Fibroblast of skin of left quadriceps (primary cell): Measurements from ENCODE around the gene HLCS.

Experiments used
- DNase-seq, 2 experiments: peaks; one replicate each; pipeline ENCODE4 v3.0.0-alpha.2; 2013; ENCODE audit warnings: low read depth in 2 of 2

HLCS gene

DNA sequence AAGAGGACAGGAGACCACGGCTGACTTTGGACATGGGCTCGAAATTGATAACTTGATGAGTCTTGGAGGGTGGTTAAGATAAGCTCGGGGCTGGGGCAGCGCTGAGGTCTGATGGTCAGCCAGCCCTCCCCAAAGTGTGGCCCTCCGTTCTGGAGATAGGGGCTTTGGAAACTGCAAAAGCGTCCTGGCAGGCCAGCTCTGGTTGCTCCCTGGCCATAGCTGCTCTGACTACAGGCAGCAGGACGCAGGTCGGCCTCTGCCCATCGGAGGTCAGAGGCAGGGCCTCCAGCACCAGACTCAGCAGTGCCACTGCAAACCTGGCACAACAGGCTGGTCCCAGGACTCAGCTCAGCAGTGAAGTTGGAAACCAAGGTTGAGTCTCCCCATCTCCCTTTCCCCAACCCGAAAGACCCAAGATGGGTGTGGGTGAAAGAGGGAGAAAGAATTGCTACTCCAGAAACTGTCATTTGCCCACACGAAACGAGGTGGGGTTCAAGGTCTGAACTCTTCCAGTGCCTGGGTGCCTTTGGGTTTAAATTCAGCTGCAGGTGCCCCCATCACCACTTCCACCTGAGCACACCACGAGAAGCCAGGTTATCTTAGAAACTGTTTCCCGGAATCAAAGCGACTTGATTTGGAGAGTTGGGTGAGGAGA lies 262.7 kb downstream of the HLCS start:
- DNase-seq: no peak

DNA sequence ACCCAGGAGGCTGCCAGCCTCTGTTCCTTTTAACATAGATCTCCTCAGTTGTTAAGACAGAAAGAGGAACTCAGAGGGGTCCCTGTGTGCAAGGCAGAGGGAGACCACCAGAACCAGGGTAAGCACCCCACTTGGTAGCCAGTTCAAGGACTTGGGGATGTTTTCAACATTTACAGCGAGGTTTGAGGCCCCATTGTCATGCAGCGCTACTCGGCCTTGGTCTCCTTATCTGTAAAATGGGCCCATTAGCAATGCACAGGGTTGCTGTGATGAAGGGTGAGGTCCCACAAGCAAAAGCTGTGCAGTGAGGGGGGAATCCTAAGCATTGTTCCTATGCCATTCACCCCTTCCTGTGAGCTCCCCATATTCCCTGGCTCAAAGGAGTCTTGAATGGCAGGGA lies 263.3 kb downstream of the HLCS start:
- no peak for DNase-seq

DNA sequence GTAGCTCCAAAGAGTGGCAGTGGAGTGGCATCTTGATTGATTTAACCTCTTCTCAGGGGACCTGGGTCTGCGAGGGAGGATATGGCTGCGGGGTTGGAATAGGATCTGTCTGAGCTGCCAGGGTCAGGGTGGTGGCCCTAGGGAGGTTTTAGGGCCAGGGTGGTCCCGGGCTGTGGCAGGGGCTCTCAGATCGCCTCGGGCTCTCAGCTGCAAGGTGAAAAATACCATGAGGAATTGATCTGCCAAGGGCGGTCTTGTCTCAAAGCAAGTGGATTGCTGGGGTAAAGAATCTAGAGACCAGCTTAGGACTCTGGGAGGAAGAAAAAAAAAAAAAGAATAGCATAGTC lies 263.9 kb downstream of the HLCS start:
- DNase-seq: no peak

GRCh38 chr21:36701756-36702621 lies 264.5 kb downstream of the HLCS start:
- DNase-seq: no peak

DNA sequence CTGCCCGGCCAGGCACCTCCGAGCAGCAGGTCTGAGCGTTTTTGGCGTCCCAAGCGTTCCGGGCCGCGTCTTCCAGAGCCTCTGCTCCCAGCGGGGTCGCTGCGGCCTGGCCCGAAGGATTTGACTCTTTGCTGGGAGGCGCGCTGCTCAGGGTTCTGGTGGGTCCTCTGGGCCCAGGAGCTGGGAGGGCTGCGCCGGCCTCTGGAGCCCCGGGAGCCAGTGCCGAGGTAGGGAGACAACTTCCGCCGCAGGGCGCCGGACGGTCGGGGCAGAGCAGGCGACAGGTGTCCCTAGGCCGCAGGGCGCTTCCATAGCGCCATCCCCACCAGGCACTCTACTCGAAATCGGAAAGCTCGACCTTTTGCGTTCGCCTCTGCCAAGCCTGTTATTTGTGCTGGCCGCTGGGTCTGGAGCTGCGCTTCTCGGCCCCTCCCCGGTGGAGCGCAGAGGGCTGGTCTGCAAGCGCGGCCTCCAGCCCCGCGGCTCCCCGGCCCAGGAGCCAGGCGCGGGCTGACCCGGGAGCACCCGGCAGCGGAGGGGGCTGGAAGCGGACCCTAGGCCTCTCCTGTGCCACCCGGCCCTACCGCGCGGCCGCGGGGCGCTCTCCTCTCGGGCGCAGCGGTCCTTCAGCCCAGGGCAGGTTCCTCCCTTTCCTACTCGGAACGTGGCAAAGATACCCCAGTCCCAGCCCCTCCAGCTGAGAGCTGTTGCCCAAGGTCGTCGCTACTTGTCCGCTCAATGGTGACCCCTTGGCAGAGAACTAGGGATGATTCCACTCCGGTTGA lies 265.3 kb downstream of the HLCS start:
- DNase-seq: no peak
